Natural killer cell (primary cell): Measurements from ENCODE around the gene PRCC. TPM values are rescaled to one million over a fixed set of nuclear protein-coding genes. Genes with fewer than 3 reads are reported as not detected.
A peak's percentile ranks its signal among the peaks of the same experiment; 100 is the strongest.

Experiments used
- ATAC-seq, 3 donors: fragments of 150-1000 bp in 2 of 3; fragments of 200-7000 bp in 1 of 3; cut with Tn5 transposase; 1 replicate in 1 of 3; 2 replicates in 2 of 3; pipeline ENCODE4 v1.10.0; 2021; ENCODE audit warnings: mild to moderate bottlenecking in 2 of 3, moderate library complexity in 2 of 3
- DNase-seq, 2 donors: peaks; one replicate each; pipeline versions ENCODE4 v3.0.0 to v3.0.0-alpha.2; 2013 to 2021; ENCODE audit warnings: mixed read lengths in 1 of 2
- H3K27ac ChIP-seq: one replicate; pipeline ENCODE4 v1.5.1; 2013; ENCODE audit warnings: mild to moderate bottlenecking, low read length
- H3K27me3 ChIP-seq: one replicate; pipeline ENCODE4 v1.6.1; 2013; ENCODE audit warnings: low read length; ENCODE audit not compliant: control insufficient read depth, insufficient read depth
- H3K36me3 ChIP-seq: one replicate; pipeline ENCODE4 v1.6.1; 2013; ENCODE audit warnings: low read length; ENCODE audit not compliant: control insufficient read depth, insufficient read depth
- H3K4me1 ChIP-seq: one replicate; pipeline ENCODE4 v1.6.1; 2013; ENCODE audit warnings: low read length; ENCODE audit not compliant: control insufficient read depth, insufficient read depth
- H3K4me3 ChIP-seq: one replicate; pipeline ENCODE4 v1.5.1; 2013; ENCODE audit warnings: low read length
- H3K9me3 ChIP-seq: one replicate; pipeline ENCODE4 v1.6.1; 2013; ENCODE audit warnings: low read length; ENCODE audit not compliant: control insufficient read depth, insufficient read depth
- H3K27ac Mint-ChIP-seq, 2 donors: one replicate each; pipeline ENCODE4 v1.8.0; 2022; ENCODE audit warnings: mild to moderate bottlenecking in 2 of 2, mixed read lengths in 2 of 2, moderate library complexity in 1 of 2
- H3K27me3 Mint-ChIP-seq, 2 donors: one replicate each; pipeline ENCODE4 v1.8.0; 2022; ENCODE audit warnings: low read depth in 2 of 2, mixed read lengths in 2 of 2
- H3K36me3 Mint-ChIP-seq: one replicate; pipeline ENCODE4 v1.8.0; 2022; ENCODE audit warnings: mixed read lengths
- H3K4me1 Mint-ChIP-seq, 2 donors: one replicate each; pipeline ENCODE4 v1.8.0; 2022; ENCODE audit warnings: mixed read lengths in 2 of 2
- H3K4me3 Mint-ChIP-seq: one replicate; pipeline ENCODE4 v1.8.0; 2022; ENCODE audit warnings: mild to moderate bottlenecking, moderate library complexity, mixed read lengths
- H3K9me3 Mint-ChIP-seq, 2 donors: one replicate each; pipeline ENCODE4 v1.8.0; 2022; ENCODE audit warnings: mixed read lengths in 2 of 2
- WGBS: methylation state at CpG from one replicate; pipeline ENCODE4 v1.1.7; 2013; ENCODE audit warnings: missing lambda C conversion rate; ENCODE audit not compliant: insufficient coverage; 5-methylcytosine and 5-hydroxymethylcytosine counted together
- intact Hi-C: fragments of 100-400 bp; cut with micrococcal nuclease; formaldehyde crosslinking; loops from one replicate; pipeline ENCODE4 v1.14.2; 2022
- total RNA-seq, 4 donors: library from RNA; stranded (reverse); fragments of 120-200 nt in 1 of 4; gene quantifications; one replicate each; pipeline versions ENCODE4 v1.2.3 to v1.2.4, GENCODE V29; 2013 to 2022
- TF ChIP-seq, protein P1 (sequence below): fragments of 200-600 bp; IDR thresholded peaks from one replicate; pipeline ENCODE4 v1.8.0; 2022; ENCODE audit warnings: antibody characterized with exemption

Gene PRCC
- total RNA-seq, 3 donors from 2014 or later (not counting 1 experiment from before 2014, with no cell fraction given), result 66.5 to 92.4 (median 69.1) TPM

- H3K36me3 Mint-ChIP-seq, result no peaks in the 10 kb centered on the region
- Histone ChIP-seq H3K4me1 (peaks cover 65% of the 10 kb centered on the region), H3K27me3 (no peaks in the 10 kb centered on the region), H3K9me3 (no peaks in the 10 kb centered on the region), H3K27ac (peak overlapping the region; percentile 89), H3K4me3 (peak overlapping the region; percentile 98), H3K36me3 (peaks cover 3% of the 10 kb centered on the region)
- DNase-seq (peak in 1 of 2 donors; percentile 29), ATAC-seq (no peak)
- peak overlapping the region; percentile 92 to 94 for H3K27ac Mint-ChIP-seq
- peak overlapping the region; percentile 86 for H3K4me3 Mint-ChIP-seq
- 37% methylated on average over 8 of the region's 8 CpGs for WGBS
- TF ChIP-seq, protein P1, sequence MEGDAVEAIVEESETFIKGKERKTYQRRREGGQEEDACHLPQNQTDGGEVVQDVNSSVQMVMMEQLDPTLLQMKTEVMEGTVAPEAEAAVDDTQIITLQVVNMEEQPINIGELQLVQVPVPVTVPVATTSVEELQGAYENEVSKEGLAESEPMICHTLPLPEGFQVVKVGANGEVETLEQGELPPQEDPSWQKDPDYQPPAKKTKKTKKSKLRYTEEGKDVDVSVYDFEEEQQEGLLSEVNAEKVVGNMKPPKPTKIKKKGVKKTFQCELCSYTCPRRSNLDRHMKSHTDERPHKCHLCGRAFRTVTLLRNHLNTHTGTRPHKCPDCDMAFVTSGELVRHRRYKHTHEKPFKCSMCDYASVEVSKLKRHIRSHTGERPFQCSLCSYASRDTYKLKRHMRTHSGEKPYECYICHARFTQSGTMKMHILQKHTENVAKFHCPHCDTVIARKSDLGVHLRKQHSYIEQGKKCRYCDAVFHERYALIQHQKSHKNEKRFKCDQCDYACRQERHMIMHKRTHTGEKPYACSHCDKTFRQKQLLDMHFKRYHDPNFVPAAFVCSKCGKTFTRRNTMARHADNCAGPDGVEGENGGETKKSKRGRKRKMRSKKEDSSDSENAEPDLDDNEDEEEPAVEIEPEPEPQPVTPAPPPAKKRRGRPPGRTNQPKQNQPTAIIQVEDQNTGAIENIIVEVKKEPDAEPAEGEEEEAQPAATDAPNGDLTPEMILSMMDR, result no peak
- no peaks in the 10 kb centered on the region for H3K27me3 Mint-ChIP-seq
- no peaks in the 10 kb centered on the region for H3K9me3 Mint-ChIP-seq
- H3K4me1 Mint-ChIP-seq, result peaks cover 64 to 70% of the 10 kb centered on the region in 2 donors
- intact Hi-C loops, result no loop called here
These were observed 17.8 kb upstream of the PRCC start for GRCh38 chr1:156749419-156750118.

GRCh38 chr1:156750191-156750672 lies 17.1 kb upstream of the PRCC start:
- H3K4me3 Mint-ChIP-seq, result peak overlapping the region; percentile 86
- H3K36me3 ChIP-seq, result peaks cover 3% of the 10 kb centered on the region
- peak overlapping the region; percentile 89 for H3K27ac ChIP-seq
- H3K9me3 Mint-ChIP-seq, result no peaks in the 10 kb centered on the region
- H3K27ac Mint-ChIP-seq, result peak overlapping the region; percentile 92 to 94
- H3K4me3 ChIP-seq, result peak overlapping the region; percentile 98
- 0% methylated on average over 5 of the region's 5 CpGs for WGBS
- H3K4me1 ChIP-seq, result peaks cover 65% of the 10 kb centered on the region
- H3K9me3 ChIP-seq, result no peaks in the 10 kb centered on the region
- H3K4me1 Mint-ChIP-seq, result peaks cover 64 to 66% of the 10 kb centered on the region in 2 donors
- peak in 1 of 2 donors; percentile 48 for DNase-seq
- intact Hi-C loops, result no loop called here
- H3K36me3 Mint-ChIP-seq, result no peaks in the 10 kb centered on the region
- TF ChIP-seq, protein P1, result no peak
- ATAC-seq, result no peak
- no peaks in the 10 kb centered on the region for H3K27me3 Mint-ChIP-seq
- no peaks in the 10 kb centered on the region for H3K27me3 ChIP-seq

DNA sequence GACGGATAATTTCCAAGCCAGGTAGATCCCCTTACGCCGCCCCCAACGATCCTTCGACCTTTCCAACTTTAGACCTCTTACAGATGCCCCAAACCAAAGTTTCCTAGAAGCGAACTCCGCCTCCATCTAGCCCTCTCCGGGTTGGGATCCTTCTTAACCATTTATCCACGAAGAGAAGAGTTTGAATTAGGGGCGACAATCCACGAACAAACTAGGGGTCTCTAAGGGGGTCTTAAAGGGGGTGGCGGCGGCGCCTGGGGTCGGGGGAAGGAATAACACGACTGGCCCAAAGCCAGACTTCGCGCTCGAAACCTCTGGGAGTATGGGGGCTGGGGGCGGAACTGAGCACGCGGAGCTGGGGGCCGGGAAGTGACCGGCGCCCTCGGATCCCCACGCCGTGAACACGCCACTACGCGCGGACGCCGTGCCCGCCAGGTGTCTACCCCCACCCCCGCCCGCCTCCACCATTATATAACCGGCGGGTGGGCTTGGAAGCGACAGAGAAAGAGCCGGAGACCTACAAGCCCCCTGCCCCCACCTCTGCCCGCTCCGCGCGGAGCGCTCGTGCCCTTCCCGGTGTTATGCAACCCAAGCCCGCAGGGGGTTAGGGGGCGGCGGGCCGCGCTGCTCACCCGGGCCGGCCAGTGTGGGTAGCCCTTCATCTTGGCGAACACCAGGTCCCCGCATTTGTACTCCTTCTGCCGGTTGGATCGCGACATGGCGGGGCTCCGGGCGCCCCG lies 16.5 kb upstream of the PRCC start:
- H3K9me3 ChIP-seq, result no peaks in the 10 kb centered on the region
- H3K4me1 ChIP-seq, result peaks cover 64% of the 10 kb centered on the region
- H3K4me1 Mint-ChIP-seq, result peaks cover 57 to 60% of the 10 kb centered on the region in 2 donors
- peak overlapping the region; percentile 86 for H3K4me3 Mint-ChIP-seq
- no peaks in the 10 kb centered on the region for H3K27me3 ChIP-seq
- under 1% methylated on average over 64 of the region's 64 CpGs for WGBS
- TF ChIP-seq, protein P1, result no peak
- no peaks in the 10 kb centered on the region for H3K36me3 ChIP-seq
- H3K4me3 ChIP-seq, result peak overlapping the region; percentile 98
- peak overlapping the region; percentile 89 for H3K27ac ChIP-seq
- DNase-seq (peak; percentile 46 to 59), ATAC-seq (peak; percentile 21 to 40 (median 33))
- H3K27ac Mint-ChIP-seq, result peak overlapping the region; percentile 92 to 94
- intact Hi-C loops, result loop anchor here (1.0 kb wide), 2 partner anchors 10 to 16 kb away; partner anchors contain the start of genes MRPL24 and PRCC
- no peaks in the 10 kb centered on the region for H3K27me3 Mint-ChIP-seq
- H3K9me3 Mint-ChIP-seq, result no peaks in the 10 kb centered on the region
- H3K36me3 Mint-ChIP-seq, result no peaks in the 10 kb centered on the region
